Right cardiac atrium (tissue), 5 donors: ENCODE measurements around the gene NRDE2. TPM values are rescaled to one million over a fixed set of nuclear protein-coding genes. Genes with fewer than 3 reads are reported as not detected.

Experiments
- ATAC-seq, 2 donors: fragments of 200-7000 bp; cut with Tn5 transposase; one replicate each; pipeline versions ENCODE4 v1.8.0 to v1.9.1; 2020; ENCODE audit warnings: moderate library complexity in 2 of 2, mild to moderate bottlenecking in 1 of 2
- DNase-seq, 3 donors: peaks; one replicate each; pipeline ENCODE4 v3.0.0-alpha.2; 2020
- H3K27ac ChIP-seq: one replicate; pipeline ENCODE4 v1.5.1; 2013; ENCODE audit warnings: mild to moderate bottlenecking, low read length, control low read depth, moderate library complexity
- H3K27me3 ChIP-seq: one replicate; pipeline ENCODE4 v1.6.1; 2013; ENCODE audit not compliant: control insufficient read depth, insufficient read depth
- H3K4me1 ChIP-seq: one replicate; pipeline ENCODE4 v1.6.1; 2013; ENCODE audit warnings: low read length; ENCODE audit not compliant: control insufficient read depth, insufficient read depth
- H3K4me3 ChIP-seq: one replicate; pipeline ENCODE4 v1.5.1; 2013; ENCODE audit warnings: low read length, control low read depth
- H3K9me3 ChIP-seq: one replicate; pipeline ENCODE4 v1.6.1; 2013; ENCODE audit warnings: low read length; ENCODE audit not compliant: control insufficient read depth
- WGBS: extraction: QIAGEN DNeasy Blood & Tissue Kit; methylation state at CpG from one replicate; pipeline ENCODE4 v1.1.7; 2013; 5-methylcytosine and 5-hydroxymethylcytosine counted together
- intact Hi-C, 4 donors: fragments of 100-400 bp; cut with DNase I; formaldehyde crosslinking; loops; one replicate each; pipeline versions ENCODE4 v1.11.0 to v1.14.0; 2022 to 2023
- polyA plus RNA-seq: library from polyadenylated mRNA; stranded (reverse); fragments of 200-250 nt; gene quantifications from one replicate; pipeline ENCODE4 v1.2.3, GENCODE V29; 2013
- total RNA-seq, 4 donors: library from RNA; stranded (reverse); fragmentation: NEBNext Ultra II Directional; extraction: Animal tissue kit (Norgen Biotek cat#: 25700); gene quantifications; one replicate each; pipeline ENCODE4 v1.2.1, GENCODE V29; 2021
- donor health status: healthy with polysubstance abuse.
- donor health status: DM: no; HTN: yes; CAD: no.
- donor health status: DM: no; HTN: no; CAD: no.
- donor health status: DM: no; HTN: yes; CAD: no; lungs with severe emphysema.
- donor health status: DM: yes; HTN: yes; CAD: no.

Gene NRDE2
- total and polyA plus RNA-seq, 5 donors, result 6.2 to 15.3 (median 12.3) TPM

DNA sequence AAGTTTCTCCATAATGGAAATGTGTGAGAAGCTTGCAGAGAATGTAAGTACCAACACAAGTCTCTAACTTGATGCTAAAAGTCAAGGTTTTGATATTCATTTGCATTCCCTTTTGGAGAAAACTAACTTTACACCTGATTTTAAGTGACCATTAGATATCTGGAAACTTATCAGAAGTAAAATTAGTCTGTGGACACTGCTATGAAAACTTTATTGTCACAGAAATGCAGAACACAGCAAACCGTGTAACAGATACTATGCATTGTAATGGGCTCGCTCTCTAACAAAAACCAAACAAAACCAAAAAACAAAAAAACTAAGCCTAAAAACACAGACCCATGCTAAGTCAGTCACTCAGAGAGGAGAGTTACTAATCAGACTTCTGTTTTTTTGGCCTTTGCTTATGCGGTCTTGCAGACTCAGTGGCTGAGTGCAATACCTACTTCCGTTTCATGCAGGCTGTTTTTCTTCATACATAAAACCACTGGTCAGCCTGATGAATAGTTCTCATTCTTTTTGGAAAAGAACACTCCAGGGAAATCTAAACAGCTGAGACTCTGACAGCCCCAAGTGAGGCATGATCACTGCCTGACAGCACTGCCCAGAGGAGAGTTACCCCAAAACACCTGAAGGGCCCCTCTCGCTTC, 35.7 kb downstream of the NRDE2 start:
- ATAC-seq, result no peak
- WGBS, result 77% methylated on average over 5 of the region's 5 CpGs
- intact Hi-C loops, result no loop called here
- Histone ChIP-seq H3K27ac (no peak overlapping the region), H3K4me3 (no peak overlapping the region), H3K27me3 (no peaks in the 10 kb centered on the region), H3K9me3 (no peaks in the 10 kb centered on the region), H3K4me1 (no peaks in the 10 kb centered on the region)
- no peak for DNase-seq

GRCh38 chr14:90294872-90295271, 36.9 kb downstream of the NRDE2 start:
- intact Hi-C loops, result no loop called here
- H3K27ac ChIP-seq, result no peak overlapping the region
- no peaks in the 10 kb centered on the region for H3K9me3 ChIP-seq
- no peak overlapping the region for H3K4me3 ChIP-seq
- 57% methylated on average over 2 of the region's 2 CpGs for WGBS
- H3K4me1 ChIP-seq, result no peaks in the 10 kb centered on the region
- H3K27me3 ChIP-seq, result no peaks in the 10 kb centered on the region
- no peak for ATAC-seq
- DNase-seq, result no peak

DNA sequence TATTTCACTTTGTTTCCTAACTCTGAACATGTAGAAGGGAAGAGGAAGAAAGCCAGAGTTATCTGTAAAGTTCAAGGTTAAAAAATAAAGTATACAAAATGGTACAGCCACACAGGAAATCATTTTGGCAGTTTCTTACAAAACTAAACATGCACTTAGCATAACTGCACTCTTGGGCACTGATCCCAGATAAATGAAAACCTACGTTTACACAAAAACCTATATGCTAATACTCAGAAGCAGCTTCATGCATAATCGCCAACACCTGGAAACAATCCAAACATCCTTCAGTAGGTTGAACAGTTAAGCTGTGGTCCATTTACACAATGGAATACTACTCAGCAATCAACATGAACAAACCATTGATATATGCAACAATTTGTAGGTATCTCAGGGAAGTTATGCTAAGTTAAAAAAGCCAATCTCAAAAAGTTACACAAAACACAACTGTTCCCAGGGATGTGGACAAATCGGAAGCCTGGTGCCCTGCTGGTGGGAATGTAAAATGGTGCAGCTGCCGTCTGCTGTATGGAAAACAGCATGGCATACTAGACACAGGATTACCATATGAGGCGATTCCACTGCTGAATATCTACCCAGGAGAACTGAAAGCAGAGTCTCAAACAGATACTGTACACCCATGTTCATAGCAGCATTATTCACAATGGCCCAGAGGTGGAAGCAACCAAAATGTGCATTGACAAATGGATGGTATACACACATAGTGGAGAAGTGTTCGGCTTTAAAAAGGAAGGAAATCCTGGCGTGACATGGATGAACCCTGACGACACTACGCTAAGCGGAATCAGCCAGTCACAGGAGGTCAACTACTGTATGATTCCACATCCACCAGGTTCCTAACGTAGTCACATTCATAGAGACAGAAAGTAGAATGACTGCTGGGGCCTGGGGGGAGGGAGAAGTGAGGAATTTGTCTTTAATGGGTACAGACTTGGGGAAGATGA, 37.7 kb downstream of the NRDE2 start:
- no peaks in the 10 kb centered on the region for H3K4me1 ChIP-seq
- H3K27ac ChIP-seq, result no peak overlapping the region
- intact Hi-C loops, result no loop called here
- WGBS, result 90% methylated on average over 11 of the region's 11 CpGs
- H3K4me3 ChIP-seq, result no peak overlapping the region
- ATAC-seq, result no peak
- no peak for DNase-seq
- H3K9me3 ChIP-seq, result no peaks in the 10 kb centered on the region
- no peaks in the 10 kb centered on the region for H3K27me3 ChIP-seq

GRCh38 chr14:90291699-90292098, 40.0 kb downstream of the NRDE2 start:
- WGBS, result 81% methylated on average over 7 of the region's 7 CpGs
- Histone ChIP-seq H3K27ac (no peak overlapping the region), H3K27me3 (no peaks in the 10 kb centered on the region), H3K4me3 (no peak overlapping the region), H3K9me3 (no peaks in the 10 kb centered on the region), H3K4me1 (no peaks in the 10 kb centered on the region)
- DNase-seq (no peak), ATAC-seq (no peak)
- intact Hi-C loops, result no loop called here

- Histone ChIP-seq H3K4me3 (no peak overlapping the region), H3K9me3 (no peaks in the 10 kb centered on the region), H3K27me3 (no peaks in the 10 kb centered on the region), H3K4me1 (no peaks in the 10 kb centered on the region), H3K27ac (no peak overlapping the region)
- DNase-seq (no peak), ATAC-seq (no peak)
- intact Hi-C loops, result no loop called here
- WGBS, result 87% methylated on average over 6 of the region's 6 CpGs
Observed at GRCh38 chr14:90290337-90291011, 41.3 kb downstream of the NRDE2 start.

- H3K4me3 ChIP-seq, result no peak overlapping the region
- ATAC-seq (peak; percentile 83 to 87), DNase-seq (peak; percentile 48 to 77 (median 67))
- H3K27me3 ChIP-seq, result no peaks in the 10 kb centered on the region
- intact Hi-C loops, result no loop called here
- no peaks in the 10 kb centered on the region for H3K9me3 ChIP-seq
- H3K27ac ChIP-seq, result peak overlapping the region; percentile 79
- WGBS, result 54% methylated on average over 12 of the region's 12 CpGs
- H3K4me1 ChIP-seq, result no peaks in the 10 kb centered on the region
Observed at GRCh38 chr14:90288651-90289355, 42.9 kb downstream of the NRDE2 start.

GRCh38 chr14:90287791-90288190, 44.0 kb downstream of the NRDE2 start:
- Histone ChIP-seq H3K27me3 (no peaks in the 10 kb centered on the region), H3K4me3 (no peak overlapping the region), H3K9me3 (no peaks in the 10 kb centered on the region), H3K4me1 (no peaks in the 10 kb centered on the region), H3K27ac (no peak overlapping the region)
- DNase-seq (no peak), ATAC-seq (peak in 1 of 2 donors; percentile 17)
- 72% methylated on average over 14 of the region's 14 CpGs for WGBS
- intact Hi-C loops, result no loop called here

GRCh38 chr14:90281756-90282155, 50.0 kb downstream of the NRDE2 start:
- ATAC-seq (no peak), DNase-seq (no peak)
- no peaks in the 10 kb centered on the region for H3K4me1 ChIP-seq
- no peak overlapping the region for H3K4me3 ChIP-seq
- no peaks in the 10 kb centered on the region for H3K27me3 ChIP-seq
- no peak overlapping the region for H3K27ac ChIP-seq
- intact Hi-C loops, result no loop called here
- no peaks in the 10 kb centered on the region for H3K9me3 ChIP-seq

DNA sequence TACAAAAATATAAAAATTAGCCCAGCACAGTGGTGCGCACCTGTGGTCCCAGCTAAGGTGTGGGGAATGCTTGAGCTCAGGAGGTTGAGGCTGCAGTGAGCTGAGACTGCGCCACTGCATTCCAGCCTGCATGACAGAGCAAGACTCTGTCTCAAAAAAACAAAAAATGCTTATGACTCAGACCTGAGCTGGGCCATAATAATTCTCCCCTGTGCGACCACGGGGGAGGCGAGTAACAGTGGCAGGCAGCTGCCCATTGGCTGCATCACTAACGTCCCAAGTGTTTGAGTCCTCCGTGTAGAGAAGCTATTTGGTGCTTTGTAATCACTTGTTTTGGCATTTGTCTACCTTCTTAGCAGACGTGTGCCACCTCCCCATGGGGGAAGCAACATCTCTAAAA, 50.5 kb downstream of the NRDE2 start:
- ATAC-seq (no peak), DNase-seq (no peak)
- H3K9me3 ChIP-seq, result no peaks in the 10 kb centered on the region
- no peaks in the 10 kb centered on the region for H3K4me1 ChIP-seq
- intact Hi-C loops, result no loop called here
- no peaks in the 10 kb centered on the region for H3K27me3 ChIP-seq
- WGBS, result 80% methylated on average over 8 of the region's 8 CpGs
- H3K4me3 ChIP-seq, result no peak overlapping the region
- H3K27ac ChIP-seq, result no peak overlapping the region

GRCh38 chr14:90280096-90280495, 51.6 kb downstream of the NRDE2 start:
- no peak overlapping the region for H3K27ac ChIP-seq
- H3K9me3 ChIP-seq, result no peaks in the 10 kb centered on the region
- no peaks in the 10 kb centered on the region for H3K4me1 ChIP-seq
- intact Hi-C loops, result no loop called here
- ATAC-seq, result no peak
- 94% methylated on average over 7 of the region's 7 CpGs for WGBS
- H3K27me3 ChIP-seq, result no peaks in the 10 kb centered on the region
- DNase-seq, result no peak
- no peak overlapping the region for H3K4me3 ChIP-seq
